GM21423 (cell line): ENCODE measurements around the gene STOML3.

Experiments used
- ATAC-seq: cut with Tn5 transposase; IDR thresholded peaks from one replicate; pipeline ENCODE4 v1.9.1; 2021; ENCODE audit warnings: mild to moderate bottlenecking, moderate library complexity; ENCODE audit not compliant: unreplicated experiment

The STOML3 gene

DNA sequence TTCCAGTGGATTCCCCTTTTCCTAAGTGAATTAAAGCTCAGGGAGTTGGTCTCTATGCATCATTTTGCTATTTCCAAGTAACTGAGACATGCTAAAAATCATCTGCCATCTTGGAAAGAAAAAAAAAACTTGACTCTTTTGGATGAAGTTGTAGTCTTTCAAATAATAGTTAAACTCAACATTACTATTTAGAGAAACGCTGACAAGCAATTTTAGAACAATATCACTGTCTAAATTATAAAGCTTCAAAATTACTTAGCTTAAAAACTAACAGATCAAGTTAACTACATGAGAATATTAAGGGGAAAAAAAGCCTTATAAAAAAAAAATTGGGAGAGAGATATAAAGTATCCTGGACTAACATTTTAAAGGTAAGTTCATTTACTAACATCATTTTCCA lies 68.5 kb downstream of the STOML3 start:
- ATAC-seq, result no peak

DNA sequence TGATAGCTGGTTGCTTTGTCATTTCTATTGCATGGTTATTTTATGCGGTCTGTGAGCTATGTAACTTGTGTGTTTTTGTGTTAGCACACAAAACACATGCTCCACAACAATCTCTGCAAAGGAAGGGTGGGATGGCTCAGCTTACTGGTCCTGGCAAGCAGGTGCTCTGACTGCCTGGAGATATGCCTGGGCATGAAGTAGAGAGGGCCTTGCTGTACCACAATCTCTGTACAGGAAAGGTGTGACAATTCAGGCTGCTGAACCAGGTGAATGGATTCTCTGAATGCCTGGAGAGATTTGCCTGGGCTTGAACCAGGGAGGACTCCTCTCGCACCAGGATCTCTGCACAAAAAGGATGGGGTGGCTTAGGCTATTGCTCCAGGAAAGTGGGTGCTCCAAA lies 69.5 kb downstream of the STOML3 start:
- ATAC-seq, result no peak
